Calu3 (cell line): ENCODE results near the gene ELF4. TPM values are rescaled to one million over a fixed set of nuclear protein-coding genes. Genes with fewer than 3 reads are reported as not detected.
A peak's percentile ranks its signal among the peaks of the same experiment; 100 is the strongest.

Experiments
- BruUV-seq: library from RNA; stranded (reverse); fragments of 400-500 nt; replicated peaks from 2 replicates; lab custom pipeline; 2021; lab: Mats Ljungman, UMichigan
- CTCF ChIA-PET: fragments of 300-600 bp; sonication (Branson Sonifier 250); formaldehyde crosslinking; loops from one replicate; lab custom pipeline; 2022; ENCODE audit warnings: antibody characterized with exemption; lab: Charles Lee
- DNase-seq: peaks from one replicate; pipeline ENCODE4 v3.0.0; 2022
- H3K27ac Mint-ChIP-seq: one replicate; pipeline ENCODE4 v1.8.0; 2022; ENCODE audit warnings: mixed read lengths; ENCODE audit not compliant: unreplicated experiment
- H3K27me3 Mint-ChIP-seq: one replicate; pipeline ENCODE4 v1.8.0; 2022; ENCODE audit warnings: mixed read lengths; ENCODE audit not compliant: unreplicated experiment
- H3K36me3 Mint-ChIP-seq: one replicate; pipeline ENCODE4 v1.8.0; 2022; ENCODE audit warnings: mild to moderate bottlenecking, moderate library complexity, mixed read lengths; ENCODE audit not compliant: insufficient read depth, unreplicated experiment
- H3K4me1 Mint-ChIP-seq: one replicate; pipeline ENCODE4 v1.8.0; 2022; ENCODE audit warnings: mild to moderate bottlenecking, low read depth, mixed read lengths; ENCODE audit not compliant: unreplicated experiment
- H3K4me3 Mint-ChIP-seq: one replicate; pipeline ENCODE4 v1.8.0; 2022; ENCODE audit warnings: mild to moderate bottlenecking, low read depth, moderate library complexity, mixed read lengths; ENCODE audit not compliant: unreplicated experiment
- H3K9me3 Mint-ChIP-seq: one replicate; pipeline ENCODE4 v1.8.0; 2022; ENCODE audit warnings: low read depth, mixed read lengths; ENCODE audit not compliant: unreplicated experiment
- CTCF ChIP-seq: fragments of 200-600 bp; IDR thresholded peaks from one replicate; pipeline ENCODE4 v1.8.0; 2022; ENCODE audit warnings: antibody characterized with exemption; ENCODE audit not compliant: unreplicated experiment
- intact Hi-C: fragments of 100-400 bp; cut with micrococcal nuclease; formaldehyde crosslinking; loops from one replicate; pipeline ENCODE4 v1.10.0; 2022; ENCODE audit not compliant: unreplicated experiment
- total RNA-seq: library from RNA; stranded (reverse); gene quantifications from 2 replicates; pipeline ENCODE4 v1.2.3, GENCODE V29; 2022

The ELF4 gene
- total RNA-seq, 1 experiment from 2014 or later: 21.0 TPM

- BruUV-seq: no TSS peak
- no peak overlapping the region for H3K27ac Mint-ChIP-seq
- intact Hi-C loops: loop anchor here (1.0 kb wide), 1 partner anchor 39 kb away; no protein-coding TSS in a partner anchor
- no peaks in the 10 kb centered on the region for H3K9me3 Mint-ChIP-seq
- peaks cover 9% of the 10 kb centered on the region for H3K36me3 Mint-ChIP-seq
- TF ChIP-seq CTCF: no peak
- no peaks in the 10 kb centered on the region for H3K4me1 Mint-ChIP-seq
- no peak overlapping the region for H3K4me3 Mint-ChIP-seq
- no peaks in the 10 kb centered on the region for H3K27me3 Mint-ChIP-seq
- DNase-seq: no peak
- CTCF ChIA-PET: interaction anchor here (1.0 kb wide), 1 partner anchor 40 kb away, joined by 5 read pairs; no protein-coding TSS in a partner anchor
Measured at GRCh38 chrX:130080791-130081367, 29.4 kb downstream of the ELF4 start.

- no peaks in the 10 kb centered on the region for H3K27me3 Mint-ChIP-seq
- CTCF ChIA-PET: interaction anchor here (0.7 to 1.2 kb wide), 9 partner anchors 9 to 119 kb away, joined by 3 to 5 read pairs (median 3); no protein-coding TSS in a partner anchor
- peak overlapping the region; percentile 20 for H3K27ac Mint-ChIP-seq
- H3K4me1 Mint-ChIP-seq: no peaks in the 10 kb centered on the region
- no peak overlapping the region for H3K4me3 Mint-ChIP-seq
- BruUV-seq: no TSS peak
- TF ChIP-seq CTCF: peak; percentile 68
- no peaks in the 10 kb centered on the region for H3K9me3 Mint-ChIP-seq
- peaks cover 9% of the 10 kb centered on the region for H3K36me3 Mint-ChIP-seq
- DNase-seq: peak; percentile 61
- intact Hi-C loops: loop anchor here (1.0 to 5.0 kb wide), 3 partner anchors 40 to 112 kb away; no protein-coding TSS in a partner anchor
Measured at GRCh38 chrX:130079824-130080406, 30.4 kb downstream of the ELF4 start.

GRCh38 chrX:130075777-130076176 lies 34.5 kb downstream of the ELF4 start:
- no peaks in the 10 kb centered on the region for H3K4me1 Mint-ChIP-seq
- intact Hi-C loops: loop anchor here (5.0 kb wide), 1 partner anchor 62 kb away; no protein-coding TSS in a partner anchor
- CTCF ChIA-PET: no interaction called here
- no peak for TF ChIP-seq CTCF
- no TSS peak for BruUV-seq
- no peak for DNase-seq
- H3K9me3 Mint-ChIP-seq: no peaks in the 10 kb centered on the region
- no peaks in the 10 kb centered on the region for H3K27me3 Mint-ChIP-seq
- H3K4me3 Mint-ChIP-seq: no peak overlapping the region
- peaks cover 9% of the 10 kb centered on the region for H3K36me3 Mint-ChIP-seq
- H3K27ac Mint-ChIP-seq: no peak overlapping the region

GRCh38 chrX:130072345-130072740 lies 38.0 kb downstream of the ELF4 start:
- DNase-seq: no peak
- Mint-ChIP-seq H3K36me3 (peaks cover 2% of the 10 kb centered on the region), H3K4me1 (no peaks in the 10 kb centered on the region), H3K9me3 (no peaks in the 10 kb centered on the region), H3K27ac (no peak overlapping the region), H3K4me3 (no peak overlapping the region), H3K27me3 (no peaks in the 10 kb centered on the region)
- BruUV-seq: no TSS peak
- CTCF ChIA-PET: interaction anchor here (1.2 kb wide), 1 partner anchor 11 kb away, joined by 3 read pairs; no protein-coding TSS in a partner anchor
- intact Hi-C loops: no loop called here
- no peak for TF ChIP-seq CTCF
